ENCODE results near the gene UMOD.
"Not testable (repeated sequence)": the region's sequence is repeated elsewhere in the genome, so short reads cannot be mapped to it uniquely, and the experiment has no call there.

Gene UMOD

DNA sequence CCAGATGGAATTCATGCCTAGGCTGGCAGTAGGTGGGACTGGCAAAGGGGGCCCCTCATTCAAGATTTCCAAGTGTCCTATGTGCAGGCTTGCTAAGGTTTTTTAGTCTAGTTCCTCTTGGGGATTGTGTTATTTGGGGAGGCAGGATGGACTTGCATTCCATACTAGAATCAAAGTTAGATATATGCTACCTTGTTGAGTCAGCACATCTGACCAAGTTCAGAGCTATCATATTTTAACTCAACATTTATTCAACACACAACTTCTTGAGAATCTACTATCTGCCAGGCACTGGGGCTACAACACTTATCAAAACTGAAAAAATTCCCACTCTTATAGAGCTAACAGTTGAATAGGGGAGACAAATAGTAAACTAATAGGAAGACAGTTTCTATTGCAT, 31.9 kb downstream of the UMOD start:
- DNase-seq, result no peak

DNA sequence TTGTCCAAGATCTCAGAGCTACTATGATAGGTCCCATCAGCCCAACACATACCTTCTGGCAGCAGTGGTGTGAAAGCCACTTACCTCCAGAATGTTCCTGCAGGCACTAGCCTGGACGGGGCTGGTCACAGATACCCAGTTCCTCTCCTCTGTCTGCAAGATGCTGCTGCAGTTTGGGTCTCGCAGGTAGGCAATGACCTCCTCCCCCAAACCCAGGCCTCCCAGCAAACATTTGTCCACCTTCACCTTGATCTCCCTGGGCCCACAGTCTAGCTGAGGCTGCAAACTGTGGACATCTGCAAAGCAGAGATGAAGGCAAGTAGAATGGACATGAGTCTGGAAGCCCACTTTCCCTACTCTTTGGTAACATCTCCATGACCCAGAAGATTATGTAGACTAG, 32.3 kb downstream of the UMOD start:
- DNase-seq, result no peak

DNA sequence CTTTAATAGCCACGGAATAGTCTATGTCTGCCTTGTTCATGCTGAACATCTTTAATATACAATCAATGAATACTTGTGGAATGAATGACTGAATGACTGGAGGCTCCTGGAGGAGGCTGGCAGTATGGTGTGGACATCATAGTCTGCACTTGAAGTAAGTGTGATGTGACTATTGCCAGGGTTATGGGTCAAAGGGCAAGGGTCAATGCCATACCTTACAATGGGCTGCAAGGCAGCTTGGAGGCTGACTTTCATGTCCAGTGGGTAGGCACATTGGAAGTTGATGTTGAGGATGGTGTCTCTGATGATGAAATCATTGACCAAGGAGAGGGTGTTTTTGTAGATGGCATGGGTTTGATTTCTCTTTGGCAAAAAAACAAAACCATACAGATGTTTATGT, 33.1 kb downstream of the UMOD start:
- no peak for DNase-seq

DNA sequence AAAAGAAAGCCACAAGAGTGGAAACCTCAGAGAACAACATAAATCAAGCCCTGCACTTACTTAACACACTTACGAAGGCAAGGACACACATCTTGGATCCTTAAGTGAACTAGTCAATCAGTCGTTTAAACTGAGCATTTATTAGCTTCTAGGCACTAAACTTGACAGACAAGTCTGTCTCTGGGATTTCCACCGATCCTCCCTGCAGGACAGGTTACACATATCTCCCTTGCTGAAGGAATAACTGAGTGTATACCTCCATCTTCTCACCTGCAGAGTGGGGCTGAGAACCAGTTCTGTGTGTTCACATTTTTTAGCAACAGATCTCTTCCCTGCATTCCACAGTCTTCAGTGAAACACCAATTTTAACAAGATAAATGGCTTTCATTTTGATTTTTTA, 34.1 kb downstream of the UMOD start:
- no peak for DNase-seq

DNA sequence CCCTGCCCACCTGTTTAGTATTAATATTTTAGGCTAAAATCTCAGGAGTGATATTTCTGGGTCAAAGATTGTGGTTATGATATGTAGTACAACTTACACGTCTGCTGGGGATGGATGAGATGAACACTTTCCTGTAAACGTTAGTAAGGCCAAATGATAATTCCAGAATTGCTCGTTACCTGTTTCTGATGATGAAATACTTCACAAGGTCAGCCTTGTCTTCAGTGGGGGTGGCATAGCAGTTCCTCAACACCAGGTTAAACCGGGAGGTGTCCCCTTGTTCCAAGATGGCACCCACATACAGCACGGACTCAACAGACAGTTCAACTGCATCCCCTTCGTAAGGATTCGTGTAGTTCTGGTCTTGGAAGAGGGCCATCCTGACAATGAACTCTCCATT, 34.5 kb downstream of the UMOD start:
- no peak for DNase-seq

DNA sequence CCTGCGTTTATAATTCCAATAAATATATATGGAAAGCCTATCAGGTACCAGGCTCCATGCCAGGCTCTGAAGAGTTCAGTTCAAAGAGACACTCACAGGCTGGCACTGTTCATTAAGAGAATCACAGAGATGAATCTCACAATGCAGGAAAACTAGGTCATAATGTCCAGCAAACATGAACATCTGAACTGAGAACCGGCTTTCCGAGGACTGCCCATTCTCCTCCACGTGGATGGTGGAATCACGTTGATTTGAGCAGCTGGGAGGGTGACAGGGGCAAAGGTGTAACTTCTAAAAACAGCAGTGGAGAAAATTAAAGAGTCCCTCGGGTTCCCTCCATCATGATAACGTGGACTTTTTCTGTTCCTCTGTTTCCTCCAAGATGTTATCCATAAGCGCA, 35.4 kb downstream of the UMOD start:
- DNase-seq, result no peak

DNA sequence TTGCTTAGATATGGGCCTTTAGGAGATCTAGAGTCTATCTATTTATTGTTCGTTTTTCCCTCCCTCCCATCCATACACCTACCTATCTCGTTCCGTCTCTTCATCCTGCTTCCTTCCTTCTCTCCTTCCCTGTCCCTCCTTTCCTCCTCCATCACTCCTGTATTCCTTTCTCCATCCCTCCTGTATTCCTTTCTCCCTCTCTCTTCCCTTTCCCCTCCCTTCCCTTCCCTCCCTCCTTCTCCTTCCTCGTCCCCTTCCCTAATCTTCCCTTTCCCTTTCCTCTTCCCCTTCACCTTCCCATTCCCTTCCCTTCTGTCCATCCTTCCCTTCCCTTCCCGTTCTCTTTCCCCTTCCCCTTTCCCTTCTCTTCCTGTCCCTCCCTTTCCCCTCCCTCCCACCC, 35.8 kb downstream of the UMOD start:
- no peak for DNase-seq

DNA sequence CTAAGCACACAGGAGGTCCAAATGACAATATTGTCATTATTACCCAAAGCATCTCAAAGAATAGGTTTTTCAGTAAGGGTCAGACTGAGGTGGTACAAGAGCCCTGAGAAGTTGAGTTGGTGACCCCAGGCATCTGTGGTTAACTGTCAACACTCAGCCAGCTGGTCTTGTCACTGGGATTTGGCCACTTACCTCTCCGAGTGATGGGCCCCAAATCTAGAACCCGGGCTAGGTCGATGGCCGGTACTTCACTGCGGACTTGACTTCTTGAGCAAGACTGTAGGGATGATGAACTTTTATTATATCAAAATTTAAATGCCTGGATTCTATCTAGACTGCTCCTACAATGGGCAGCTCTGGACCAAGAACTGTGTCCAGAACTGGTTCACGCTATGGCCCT, 36.8 kb downstream of the UMOD start:
- no peak for DNase-seq

DNA sequence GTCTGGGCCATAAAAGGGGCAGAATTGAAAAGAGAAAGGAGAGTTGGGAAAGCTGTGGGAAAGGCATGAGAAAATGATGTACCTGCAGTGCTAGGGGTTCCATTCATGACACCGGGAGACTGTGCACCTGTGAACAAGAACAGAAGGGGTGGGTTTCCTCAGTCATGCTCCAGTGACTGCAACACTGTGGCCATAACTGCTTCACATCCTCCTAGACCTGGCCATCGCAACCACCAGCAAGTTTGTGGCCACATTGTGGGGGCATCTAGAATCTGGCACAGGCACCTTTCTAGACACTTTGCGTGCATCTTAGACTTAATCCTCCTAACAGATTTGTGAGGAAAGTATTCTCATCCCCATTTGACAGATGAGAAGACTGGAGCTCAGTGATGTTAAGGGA, 37.9 kb downstream of the UMOD start:
- no peak for DNase-seq

DNA sequence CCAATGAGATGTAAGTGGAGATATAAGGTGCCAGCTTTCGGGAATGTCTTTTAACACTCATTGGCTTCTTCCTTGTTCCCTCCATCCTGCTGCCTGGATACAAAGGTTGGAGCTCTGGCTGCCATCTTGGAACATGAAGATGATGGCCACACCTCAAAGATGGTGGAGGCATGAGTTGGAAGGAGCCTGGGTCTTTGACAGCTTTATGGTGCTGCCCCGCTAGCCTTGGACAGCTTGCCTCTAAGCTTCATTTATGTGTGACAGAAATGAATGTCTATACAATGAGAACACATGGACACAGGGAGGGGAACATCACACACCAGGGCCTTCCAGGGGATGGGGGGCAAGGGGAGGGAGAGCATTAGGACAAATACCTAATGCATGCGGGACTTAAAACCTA, 38.8 kb downstream of the UMOD start:
- DNase-seq, result no peak

DNA sequence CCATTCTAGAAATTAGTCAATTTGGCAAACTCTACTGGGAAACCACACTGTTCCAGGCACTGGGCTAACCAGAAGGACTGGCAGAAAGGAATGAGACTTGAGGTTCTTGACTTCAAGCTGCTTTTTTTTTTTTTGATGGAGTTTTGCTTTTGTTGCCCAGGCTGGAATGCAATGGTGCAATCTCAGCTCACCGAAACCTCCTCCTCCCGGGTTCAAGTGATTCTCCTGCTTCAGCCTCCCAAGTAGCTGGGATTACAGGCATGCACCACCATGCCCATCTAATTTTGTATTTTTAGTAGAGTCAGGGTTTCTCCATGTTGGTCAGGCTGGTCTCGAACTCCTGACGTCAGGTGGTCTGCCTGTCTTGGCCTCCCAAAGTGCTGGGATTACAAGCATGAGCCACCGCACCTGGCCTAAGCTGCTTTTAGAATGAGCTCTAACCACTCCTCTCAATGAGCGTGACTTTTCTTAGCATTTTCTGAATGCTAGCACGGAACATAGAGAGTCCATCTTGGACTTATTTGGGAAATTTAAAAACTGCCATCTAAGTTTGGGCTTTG, 39.9 kb downstream of the UMOD start:
- not testable (repeated sequence) for DNase-seq

DNA sequence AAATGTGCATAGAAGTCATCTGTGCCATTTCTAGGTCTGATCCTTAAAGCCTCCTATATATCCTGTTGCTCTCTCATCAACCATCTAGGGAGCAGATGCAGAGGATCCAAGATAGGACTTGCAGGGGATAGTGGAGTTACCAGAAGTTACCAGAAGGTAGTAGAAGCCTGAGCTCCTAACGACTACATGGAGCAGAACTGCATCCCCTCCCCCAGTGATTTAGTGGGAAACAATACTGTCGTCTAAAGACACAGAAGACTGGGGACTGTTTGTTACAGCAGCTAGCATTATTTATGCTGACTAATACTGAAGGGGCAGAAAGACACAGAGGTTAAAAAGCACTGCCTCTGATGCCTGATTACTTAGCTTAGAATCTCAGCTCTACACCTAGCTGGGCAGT, 41.0 kb downstream of the UMOD start:
- DNase-seq, result no peak

DNA sequence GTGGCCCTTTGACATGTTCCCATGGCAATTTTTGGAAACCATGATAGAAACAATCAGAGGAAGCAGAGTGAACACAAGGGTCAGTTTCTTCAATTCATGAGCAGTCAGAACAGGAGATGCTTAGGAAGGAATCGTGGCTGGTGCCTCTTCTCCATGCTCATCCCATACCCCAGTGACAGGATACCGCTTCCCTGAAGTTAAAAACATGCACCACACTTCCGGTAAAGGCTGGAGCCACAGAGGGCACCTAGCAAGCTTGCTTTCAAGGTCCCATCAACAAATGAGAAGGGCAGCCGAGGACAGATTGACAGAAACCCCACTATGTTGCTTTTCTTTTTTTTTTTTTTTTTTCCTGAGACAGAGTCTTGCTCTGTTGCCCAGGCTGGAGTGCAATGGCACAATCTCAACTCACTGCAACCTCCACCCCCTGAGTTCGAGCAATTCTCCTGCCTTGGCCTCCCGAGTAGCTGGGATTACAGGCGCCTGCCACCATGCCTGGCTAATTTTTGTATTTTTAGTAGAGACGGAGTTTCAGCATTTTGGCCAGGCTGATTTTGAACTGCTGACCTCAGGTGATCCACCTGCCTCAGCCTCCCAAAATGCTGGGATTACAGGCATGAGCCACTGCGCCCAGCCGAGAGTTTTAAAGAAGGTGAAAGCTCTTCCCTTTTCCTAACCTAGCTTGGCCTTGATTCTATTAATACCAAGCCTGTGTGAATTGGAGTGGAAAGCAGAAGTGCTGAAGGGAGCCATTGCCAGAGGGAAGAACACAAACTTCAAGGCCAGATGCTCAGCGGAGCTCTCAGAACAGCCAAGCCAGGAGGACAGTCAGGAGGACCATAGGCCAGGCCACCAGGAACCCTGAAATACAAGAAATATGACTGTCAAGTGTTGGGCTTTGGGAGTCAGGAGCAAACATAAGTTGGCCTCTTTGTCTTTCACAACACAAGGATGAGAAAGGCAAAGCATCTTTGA, 41.8 kb downstream of the UMOD start:
- DNase-seq, result no peak

DNA sequence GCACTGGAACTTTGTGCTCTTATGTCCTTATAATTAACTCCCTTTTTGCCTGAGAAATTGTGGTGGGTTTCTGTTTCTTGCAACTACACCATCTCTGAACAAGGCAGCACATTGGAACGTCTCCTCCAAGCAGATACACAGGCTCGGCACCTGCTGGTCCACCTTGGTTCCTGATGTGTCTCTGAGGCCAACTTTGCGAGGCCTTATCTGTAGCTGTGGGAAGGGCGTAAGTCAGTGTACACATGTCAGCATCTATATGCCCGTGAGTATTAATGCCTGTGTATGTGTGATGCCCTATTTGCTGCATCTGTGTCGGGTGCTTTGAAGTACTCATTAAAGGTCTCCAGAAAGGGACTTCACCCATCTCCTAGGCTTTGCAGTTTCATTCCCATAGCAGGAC, 42.7 kb downstream of the UMOD start:
- DNase-seq, result no peak

DNA sequence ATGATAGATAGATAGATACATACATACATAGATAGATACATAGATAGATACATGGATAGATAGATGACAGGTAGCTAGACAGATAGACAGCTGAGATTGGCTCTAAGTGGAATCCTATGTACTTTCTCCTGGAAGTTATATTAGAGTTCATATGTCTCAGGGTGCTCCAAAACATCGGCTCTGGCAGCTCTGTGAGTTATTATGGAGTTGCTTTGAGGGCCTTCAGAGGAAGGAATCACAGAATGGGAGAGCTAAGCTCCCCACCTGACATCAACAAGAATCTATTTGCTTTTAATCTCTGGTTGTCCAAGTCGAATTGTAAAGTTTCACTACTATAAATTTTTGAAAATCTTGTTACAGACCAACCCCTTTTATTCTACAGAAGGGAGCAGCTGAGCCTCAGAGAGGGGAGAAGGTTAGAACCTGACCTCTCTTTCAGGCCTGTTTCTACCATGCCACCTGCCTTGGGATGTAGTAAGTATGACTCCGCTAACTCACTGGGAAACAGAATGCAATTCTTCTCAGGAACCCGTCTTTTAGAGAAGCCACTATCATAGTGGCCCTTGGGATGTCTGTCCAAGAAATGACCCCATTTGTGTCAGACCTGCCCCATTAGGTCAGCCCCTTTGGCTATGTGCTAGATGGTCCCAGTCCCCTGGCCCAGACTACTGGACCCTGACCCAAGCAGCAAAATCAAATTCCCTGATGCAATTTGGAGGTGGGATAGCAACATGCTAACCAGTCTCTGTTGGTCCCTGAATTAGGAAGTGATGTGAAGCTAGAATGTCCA, 43.5 kb downstream of the UMOD start:
- no peak for DNase-seq

DNA sequence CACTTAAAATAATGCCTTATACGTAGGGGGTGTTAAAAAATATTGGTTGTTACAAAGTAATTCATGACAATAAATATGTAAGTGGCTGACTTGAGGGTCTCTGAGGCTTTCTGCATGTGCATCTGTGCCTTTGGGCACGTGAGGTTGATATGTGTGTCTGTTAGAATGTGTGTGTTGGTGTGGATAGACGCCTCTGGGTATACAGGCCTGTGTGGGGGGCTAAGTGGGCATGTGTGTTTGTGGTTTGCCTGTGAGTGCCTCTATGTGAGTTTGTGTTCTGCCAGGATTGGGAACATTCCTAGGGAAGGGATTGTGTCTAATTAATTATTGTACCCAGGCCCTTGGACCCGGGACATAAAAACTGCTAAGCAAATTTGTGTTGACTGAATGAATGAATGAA, 44.2 kb downstream of the UMOD start:
- no peak for DNase-seq

DNA sequence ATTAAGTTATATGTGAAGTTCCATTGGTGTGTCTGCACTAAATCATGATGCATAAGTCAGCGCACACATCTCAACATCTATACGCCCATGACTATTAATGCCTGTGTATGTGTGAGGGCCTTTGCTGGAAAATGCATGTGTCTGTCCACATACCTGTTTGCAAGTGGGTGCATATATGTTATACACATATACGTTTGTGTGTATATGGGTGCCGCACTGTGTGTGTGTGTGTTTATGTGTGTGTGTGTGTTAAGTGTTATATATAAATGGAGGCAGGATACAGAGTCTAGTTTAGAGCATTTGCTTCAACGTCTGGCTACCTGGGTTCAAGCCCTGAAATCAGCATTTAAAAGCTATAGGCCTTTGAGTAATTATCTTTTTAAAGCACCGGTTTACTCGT, 44.7 kb downstream of the UMOD start:
- no peak for DNase-seq

DNA sequence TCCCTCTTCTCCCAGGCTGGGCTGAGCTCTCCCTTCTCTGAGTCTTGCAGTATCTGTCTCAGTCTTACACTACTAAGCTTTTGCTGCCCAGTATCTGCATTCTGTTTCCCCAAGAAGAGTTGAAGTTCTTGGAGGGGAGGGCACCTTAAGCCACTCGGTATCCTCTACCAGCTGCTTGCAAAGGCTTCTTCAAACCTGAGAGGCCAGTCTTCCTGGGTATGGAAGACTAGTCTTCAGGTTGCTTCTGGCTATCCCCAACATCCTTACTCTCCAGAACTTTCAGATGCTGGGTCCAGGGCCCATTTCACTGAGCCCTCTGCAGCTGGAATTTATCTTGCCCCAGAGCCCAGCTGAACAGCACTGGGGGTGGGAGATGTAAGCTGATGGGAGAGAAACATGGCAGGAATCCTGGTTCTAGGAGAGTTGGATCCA, 45.3 kb downstream of the UMOD start:
- no peak for DNase-seq

DNA sequence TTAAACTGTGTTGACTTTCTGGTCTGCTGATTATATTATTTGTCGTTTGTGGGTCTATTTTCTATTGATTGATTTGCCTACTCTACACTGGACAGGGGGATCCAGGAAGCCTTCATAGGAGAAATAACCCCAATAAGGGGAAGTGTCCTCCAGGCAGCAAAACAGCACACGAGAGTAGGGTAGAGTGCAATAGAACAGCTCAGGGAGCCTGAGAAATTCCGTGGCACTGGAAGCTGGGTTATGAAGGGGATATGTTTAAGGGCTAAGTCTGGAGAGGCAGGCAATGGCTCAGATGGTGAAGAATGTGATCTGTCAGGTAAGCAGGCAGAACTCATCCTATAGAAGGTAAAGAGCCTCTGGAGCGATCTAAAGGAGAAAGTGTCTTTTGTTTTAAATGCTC, 46.1 kb downstream of the UMOD start:
- DNase-seq, result no peak

DNA sequence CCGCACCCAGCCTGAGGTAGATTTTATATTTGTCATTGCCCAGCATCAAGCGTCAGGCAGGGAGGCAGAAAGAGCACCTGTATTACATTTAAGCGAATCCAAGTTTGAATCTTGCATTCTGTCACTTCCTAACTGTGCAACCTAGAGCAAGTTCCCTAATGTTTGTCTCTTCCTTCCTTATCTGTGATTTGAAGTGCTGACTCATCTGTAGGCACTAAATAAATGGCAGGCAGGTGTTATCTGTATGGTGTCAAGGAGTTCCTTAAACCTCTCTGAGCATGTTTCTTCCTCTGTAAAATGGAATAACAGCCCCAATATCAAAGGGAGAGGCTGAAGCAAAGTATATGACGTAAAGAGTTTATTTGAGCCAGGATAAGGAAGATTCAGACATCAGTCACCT, 49.5 kb downstream of the UMOD start:
- no peak for DNase-seq

DNA sequence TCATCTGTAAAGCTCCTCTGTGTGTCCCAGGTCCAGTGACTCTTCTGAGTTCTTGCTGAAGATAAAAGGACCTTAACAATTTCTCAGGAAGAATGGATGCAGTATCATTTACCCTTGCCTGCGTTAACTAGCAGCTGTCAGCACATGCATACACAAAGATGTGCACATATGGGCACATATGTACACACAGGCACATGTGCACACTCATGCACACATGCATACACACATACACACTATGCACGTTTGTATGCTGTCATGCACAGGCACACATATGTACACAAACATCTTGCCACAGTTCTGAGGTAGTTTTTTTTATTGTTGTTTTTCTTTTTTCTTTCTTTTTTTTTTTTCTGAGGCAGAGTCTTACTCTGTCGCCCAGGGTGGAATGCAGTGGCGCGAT, 50.1 kb downstream of the UMOD start:
- no peak for DNase-seq

DNA sequence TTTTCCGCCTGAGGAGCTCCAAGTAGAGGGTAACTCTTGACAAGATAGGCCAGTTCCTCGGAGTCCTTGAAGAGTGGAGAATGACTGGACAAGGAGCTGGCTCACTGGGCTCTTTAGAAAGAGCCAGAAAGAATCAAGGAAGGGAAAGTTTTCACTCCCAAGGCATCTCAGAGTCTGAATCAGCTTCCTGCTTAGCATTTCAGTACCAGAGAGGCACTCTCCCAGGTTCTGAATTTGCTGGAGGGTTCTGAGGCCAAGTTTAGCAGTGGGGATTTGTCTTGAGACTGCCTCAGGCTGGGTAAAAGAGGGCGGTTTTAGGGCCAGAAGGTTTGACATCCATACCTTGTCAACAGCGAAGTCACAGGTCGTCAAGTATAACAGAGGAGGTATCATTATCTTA, 50.7 kb downstream of the UMOD start:
- no peak for DNase-seq

DNA sequence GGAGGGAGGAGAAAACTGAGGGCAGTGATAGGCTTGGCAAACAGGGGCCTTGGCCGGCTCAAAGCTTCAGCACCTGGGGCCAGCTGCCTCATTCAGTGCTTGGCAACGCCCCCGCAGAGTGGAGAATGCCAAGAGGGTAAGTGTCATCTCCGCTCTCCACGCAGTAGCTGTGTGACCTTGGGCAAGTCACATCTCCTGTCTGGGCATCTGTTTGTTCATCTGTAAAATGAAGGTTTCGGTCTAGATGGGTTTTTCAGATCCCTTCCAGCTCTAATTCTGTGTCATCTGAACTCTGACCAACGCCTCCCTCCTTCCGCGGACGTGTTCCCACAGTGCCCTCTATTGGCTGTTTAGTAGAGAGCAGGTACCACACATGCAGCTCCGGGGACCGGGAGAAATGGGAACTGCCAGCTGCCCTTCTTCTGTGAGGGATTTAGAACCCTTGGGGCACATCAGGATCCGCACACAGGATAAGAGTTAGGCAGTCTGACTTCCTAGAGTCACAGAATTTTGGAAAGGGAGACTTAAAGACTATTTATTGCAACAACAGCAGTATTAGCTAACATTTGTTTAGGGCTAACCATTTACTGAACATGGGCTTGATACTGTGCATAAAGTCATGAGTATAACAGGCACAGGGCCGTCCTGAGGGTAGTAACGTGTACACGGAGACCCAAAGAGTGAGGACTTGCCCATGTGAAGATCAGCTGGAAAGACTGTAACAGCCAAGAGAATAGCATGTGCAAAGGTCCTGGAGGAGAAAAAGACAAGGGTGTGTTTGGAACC, 52.0 kb downstream of the UMOD start:
- peak; percentile 1 for DNase-seq

Data from CD4-positive, alpha-beta T cell treated with Interferon gamma for 1 hour (primary cell).